ENCODE data around the gene IPO4. TPM values are rescaled to one million over a fixed set of nuclear protein-coding genes. Genes with fewer than 3 reads are reported as not detected.

Gene IPO4
- total and polyA plus RNA-seq, 2 of the 13 experiments (the other 11 are each of a cell fraction or from before 2014, with no cell fraction given), result 39.0 to 179 TPM

DNA sequence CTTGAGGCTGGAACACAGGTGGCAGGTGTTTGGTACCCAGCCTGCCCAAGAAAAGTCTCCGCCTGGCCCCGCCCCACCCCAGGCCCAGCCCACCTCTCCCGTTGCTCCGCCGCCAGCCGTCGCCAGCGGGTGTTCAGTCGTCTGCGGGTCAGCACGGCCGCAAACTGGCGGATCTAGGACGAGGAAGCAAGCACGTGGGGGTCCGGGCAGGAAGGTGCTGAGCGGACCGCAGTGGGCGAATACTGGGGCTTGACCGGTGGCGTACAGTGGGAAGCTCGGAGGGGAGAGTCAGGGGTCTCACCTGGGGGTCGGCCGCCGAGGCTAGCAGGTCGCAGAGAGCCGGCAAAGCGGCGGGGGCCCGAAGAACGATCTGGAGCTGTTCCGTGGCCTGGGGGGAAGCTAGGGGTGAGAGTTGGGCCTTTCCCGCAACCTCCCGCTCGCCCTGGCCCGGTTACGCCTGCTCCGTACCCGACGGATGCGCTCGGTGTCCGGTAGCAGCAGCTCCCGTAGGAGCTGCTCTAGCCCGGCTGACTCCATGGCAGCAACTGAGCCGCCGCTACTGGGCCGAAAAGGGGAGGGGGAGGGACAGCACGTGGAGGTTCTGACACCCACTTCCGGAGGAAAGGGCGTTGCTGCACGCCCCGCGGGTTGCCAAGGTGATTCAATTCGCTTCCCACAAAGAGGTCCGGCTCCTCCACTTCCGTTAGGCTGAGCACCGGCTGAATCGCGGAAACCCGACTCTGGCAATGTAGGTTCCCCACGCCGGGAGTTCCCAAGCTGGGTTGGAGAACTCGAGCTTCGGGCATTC lies at the start of gene IPO4 (continued):
- peak; percentile 95; the same call in 1 of the 2 replicates for TF ChIP-seq ZBTB39 (CRISPR knock-in tag; IDR thresholded peaks at IDR 0.05)
- TF ChIP-seq FOXA1 (IDR thresholded peaks at IDR 0.05), result no peak
- peak; percentile 76 for TF ChIP-seq FOXA1 (CRISPR knock-in tag; IDR thresholded peaks at IDR 0.05)
- TF ChIP-seq, protein P1, sequence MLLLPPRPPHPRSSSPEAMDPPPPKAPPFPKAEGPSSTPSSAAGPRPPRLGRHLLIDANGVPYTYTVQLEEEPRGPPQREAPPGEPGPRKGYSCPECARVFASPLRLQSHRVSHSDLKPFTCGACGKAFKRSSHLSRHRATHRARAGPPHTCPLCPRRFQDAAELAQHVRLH (CRISPR knock-in tag; IDR thresholded peaks at IDR 0.05; ENCODE audit: borderline replicate concordance, low read depth), result peak; percentile 100
- no peak for TF ChIP-seq ZFP82 (CRISPR knock-in tag; IDR thresholded peaks at IDR 0.05; ENCODE audit: borderline replicate concordance)
- no peak for TF ChIP-seq REL (CRISPR knock-in tag; conservative IDR thresholded peaks at IDR 0.05)
- TF ChIP-seq HMGXB3 (CRISPR knock-in tag; IDR thresholded peaks at IDR 0.05; ENCODE audit: borderline replicate concordance), result peak; percentile 97
- TF ChIP-seq CENPT (CRISPR knock-in tag; IDR thresholded peaks at IDR 0.05; ENCODE audit: low read depth), result peak; percentile 95
- no peak for TF ChIP-seq CC2D1A (CRISPR knock-in tag; IDR thresholded peaks at IDR 0.05)
- TF ChIP-seq ZMAT5 (CRISPR knock-in tag; IDR thresholded peaks at IDR 0.05; ENCODE audit: borderline replicate concordance, low read depth), result no peak
- peak; percentile 25; the same call in 1 of the 2 replicates for TF ChIP-seq ZBTB1 (CRISPR knock-in tag; IDR thresholded peaks at IDR 0.05; ENCODE audit: borderline replicate concordance)
- TF ChIP-seq AHR (CRISPR knock-in tag; IDR thresholded peaks at IDR 0.05), result peak; percentile 99
- no peak for TF ChIP-seq ZNF121 (CRISPR knock-in tag; IDR thresholded peaks at IDR 0.05)
- TF ChIP-seq TCF7 (IDR thresholded peaks at IDR 0.05; ENCODE audit: low read depth), result peak; percentile 57; the same call in 1 of the 2 replicates
- TF ChIP-seq NFIB (CRISPR knock-in tag; IDR thresholded peaks at IDR 0.05; ENCODE audit: borderline replicate concordance), result peak; percentile 93; the same call in 1 of the 2 replicates
- TF ChIP-seq, protein P2, sequence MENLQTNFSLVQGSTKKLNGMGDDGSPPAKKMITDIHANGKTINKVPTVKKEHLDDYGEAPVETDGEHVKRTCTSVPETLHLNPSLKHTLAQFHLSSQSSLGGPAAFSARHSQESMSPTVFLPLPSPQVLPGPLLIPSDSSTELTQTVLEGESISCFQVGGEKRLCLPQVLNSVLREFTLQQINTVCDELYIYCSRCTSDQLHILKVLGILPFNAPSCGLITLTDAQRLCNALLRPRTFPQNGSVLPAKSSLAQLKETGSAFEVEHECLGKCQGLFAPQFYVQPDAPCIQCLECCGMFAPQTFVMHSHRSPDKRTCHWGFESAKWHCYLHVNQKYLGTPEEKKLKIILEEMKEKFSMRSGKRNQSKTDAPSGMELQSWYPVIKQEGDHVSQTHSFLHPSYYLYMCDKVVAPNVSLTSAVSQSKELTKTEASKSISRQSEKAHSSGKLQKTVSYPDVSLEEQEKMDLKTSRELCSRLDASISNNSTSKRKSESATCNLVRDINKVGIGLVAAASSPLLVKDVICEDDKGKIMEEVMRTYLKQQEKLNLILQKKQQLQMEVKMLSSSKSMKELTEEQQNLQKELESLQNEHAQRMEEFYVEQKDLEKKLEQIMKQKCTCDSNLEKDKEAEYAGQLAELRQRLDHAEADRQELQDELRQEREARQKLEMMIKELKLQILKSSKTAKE (CRISPR knock-in tag; IDR thresholded peaks at IDR 0.05; ENCODE audit: borderline replicate concordance), result no peak
- TF ChIP-seq PHF8 (CRISPR knock-in tag; IDR thresholded peaks at IDR 0.05), result peak; percentile 95
- no peak for TF ChIP-seq ARNT (IDR thresholded peaks at IDR 0.05)
- TF ChIP-seq ZNF34 (CRISPR knock-in tag; IDR thresholded peaks at IDR 0.05; ENCODE audit: borderline replicate concordance), result peak; percentile 99; the same call in 1 of the 2 replicates
- TF ChIP-seq NFE2L1 (CRISPR knock-in tag; IDR thresholded peaks at IDR 0.05; ENCODE audit: borderline replicate concordance), result no peak; the same call in 1 of the 2 replicates

Data from HepG2 (cell line).